Neuronal stem cell (in vitro differentiated cells): Measurements from ENCODE around the gene RPS6KA1.

Experiments
- DNase-seq: peaks from one replicate; pipeline ENCODE4 v3.0.0-alpha.2; 2013; ENCODE audit warnings: low spot score
- H2AFZ ChIP-seq: one replicate; pipeline ENCODE4 v1.6.1; 2013; ENCODE audit warnings: mild to moderate bottlenecking, low read length, inconsistent platforms
- H2AK5ac ChIP-seq: 2 replicates; pipeline ENCODE4 v1.6.1; 2013; ENCODE audit warnings: low read depth, mild to moderate bottlenecking, inconsistent platforms, low read length, moderate library complexity, mixed read lengths
- H2BK120ac ChIP-seq: 2 replicates; pipeline ENCODE4 v1.6.1; 2013; ENCODE audit warnings: low read depth, mild to moderate bottlenecking, inconsistent platforms, low read length, moderate library complexity, mixed read lengths
- H2BK12ac ChIP-seq: one replicate; pipeline ENCODE4 v1.6.1; 2013; ENCODE audit warnings: low read length, inconsistent platforms
- H2BK15ac ChIP-seq: 2 replicates; pipeline ENCODE4 v1.6.1; 2013; ENCODE audit warnings: mild to moderate bottlenecking, low read length, inconsistent platforms, mixed read lengths
- H2BK5ac ChIP-seq: one replicate; pipeline ENCODE4 v1.6.1; 2013; ENCODE audit warnings: inconsistent platforms, mild to moderate bottlenecking, low read length, moderate library complexity
- H3K14ac ChIP-seq: one replicate; pipeline ENCODE4 v1.6.1; 2013; ENCODE audit warnings: low read length, inconsistent platforms
- H3K18ac ChIP-seq: 2 replicates; pipeline ENCODE4 v1.6.1; 2013; ENCODE audit warnings: low read length, inconsistent platforms
- H3K23ac ChIP-seq: 2 replicates; pipeline ENCODE4 v1.6.1; 2013; ENCODE audit warnings: low read depth, mild to moderate bottlenecking, mixed read lengths, low read length, inconsistent platforms; ENCODE audit not compliant: poor library complexity
- H3K27ac ChIP-seq: replicated peaks from 3 replicates; pipeline ENCODE4 v1.5.1; 2013; ENCODE audit warnings: low read length, inconsistent platforms
- H3K27me3 ChIP-seq, 3 experiments: 2 replicates each; pipeline ENCODE4 v1.6.1; 2013; ENCODE audit warnings: low read length in 3 of 3, mild to moderate bottlenecking in 2 of 3, inconsistent platforms in 1 of 3, low read depth in 1 of 3, mixed read lengths in 1 of 3, moderate library complexity in 1 of 3; ENCODE audit not compliant: control insufficient read depth in 3 of 3, insufficient read depth in 3 of 3
- H3K36me3 ChIP-seq, 2 donors: replicated peaks in 1 of 2; 2 replicates each; pipeline ENCODE4 v1.6.1; 2013; ENCODE audit warnings: low read length in 2 of 2; ENCODE audit not compliant: control insufficient read depth in 2 of 2, insufficient read depth in 2 of 2
- H3K4ac ChIP-seq: 2 replicates; pipeline ENCODE4 v1.6.1; 2013; ENCODE audit warnings: inconsistent platforms, mild to moderate bottlenecking, low read length, moderate library complexity
- H3K4me1 ChIP-seq, 2 donors: 1 replicate in 1 of 2; 2 replicates in 1 of 2; pipeline ENCODE4 v1.6.1; 2013; ENCODE audit warnings: low read length in 2 of 2, low read depth in 1 of 2; ENCODE audit not compliant: control insufficient read depth in 2 of 2, insufficient read depth in 1 of 2
- H3K4me2 ChIP-seq: one replicate; pipeline ENCODE4 v1.6.1; 2013; ENCODE audit warnings: mild to moderate bottlenecking, low read length, inconsistent platforms; ENCODE audit not compliant: insufficient read depth, poor library complexity, severe bottlenecking
- H3K4me3 ChIP-seq, 2 donors: 2 replicates each; pipeline ENCODE4 v1.5.1; 2013; ENCODE audit warnings: low read length in 2 of 2, mild to moderate bottlenecking in 2 of 2, inconsistent platforms in 1 of 2, moderate library complexity in 1 of 2
- H3K79me1 ChIP-seq: one replicate; pipeline ENCODE4 v1.6.1; 2013; ENCODE audit warnings: low read depth, mild to moderate bottlenecking, inconsistent platforms, low read length, moderate library complexity
- H3K9ac ChIP-seq: one replicate; pipeline ENCODE4 v1.6.1; 2013; ENCODE audit warnings: mild to moderate bottlenecking, low read depth, low read length, inconsistent platforms; ENCODE audit not compliant: poor library complexity
- H3K9me3 ChIP-seq, 2 donors: replicated peaks in 1 of 2; 2 replicates each; pipeline versions ENCODE3 to v1.6.1; 2013; ENCODE audit warnings: low read length in 2 of 2, mild to moderate bottlenecking in 2 of 2, inconsistent platforms in 1 of 2, low read depth in 1 of 2, mixed read lengths in 1 of 2, moderate library complexity in 1 of 2; ENCODE audit not compliant: control insufficient read depth in 2 of 2, insufficient read depth in 1 of 2
- H4K8ac ChIP-seq: one replicate; pipeline ENCODE4 v1.6.1; 2013; ENCODE audit warnings: low read depth, mild to moderate bottlenecking, inconsistent platforms, low read length, moderate library complexity
- H4K91ac ChIP-seq: one replicate; pipeline ENCODE4 v1.6.1; 2013; ENCODE audit warnings: low read length, low read depth, mild to moderate bottlenecking, inconsistent platforms; ENCODE audit not compliant: poor library complexity
- WGBS, 2 donors: extraction: QIAGEN DNeasy Blood & Tissue Kit; methylation state at CpG; one replicate each; pipeline ENCODE4 v1.1.7; 2013; ENCODE audit warnings: missing lambda C conversion rate in 2 of 2, mixed read lengths in 1 of 2; ENCODE audit not compliant: insufficient read length in 2 of 2, insufficient replicate concordance in 1 of 2; ENCODE audit errors: extremely low coverage in 2 of 2; 5-methylcytosine and 5-hydroxymethylcytosine counted together

Gene RPS6KA1

DNA sequence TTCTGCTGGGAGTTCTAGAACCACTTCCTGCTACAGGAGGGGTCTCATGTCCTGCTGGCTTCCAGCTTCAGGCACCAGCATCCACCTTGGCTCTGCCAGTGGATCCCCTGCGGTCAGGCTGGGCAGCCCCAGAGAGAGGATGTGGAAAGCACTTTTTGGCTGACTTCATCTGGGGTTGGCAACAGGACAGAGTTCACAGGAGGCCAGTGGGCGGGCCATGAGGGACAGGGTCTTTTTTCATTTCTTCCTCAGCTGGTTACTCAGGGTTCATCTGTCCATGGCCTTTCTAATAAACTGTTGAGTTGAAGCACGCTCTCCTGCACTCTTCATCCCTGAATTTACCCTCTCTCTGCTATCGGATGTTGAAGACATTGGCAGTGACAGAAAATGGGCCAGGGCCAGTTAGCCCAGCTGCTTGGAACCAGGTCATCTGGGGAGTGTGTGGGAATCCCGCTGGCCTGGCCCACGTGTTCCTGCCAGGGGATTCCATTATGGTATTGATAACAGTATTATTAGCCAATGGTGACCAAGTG is 45.2 kb downstream of the RPS6KA1 start:
- no peak overlapping the region for H2BK120ac ChIP-seq
- no peak overlapping the region for H4K91ac ChIP-seq
- H3K4me1 ChIP-seq = no peaks in the 10 kb centered on the region
- no peak overlapping the region for H3K9ac ChIP-seq
- peaks cover 16 to 21% of the 10 kb centered on the region in 2 donors for H3K36me3 ChIP-seq
- H2BK12ac ChIP-seq = no peak overlapping the region
- no peak overlapping the region for H3K14ac ChIP-seq
- no peak overlapping the region for H3K23ac ChIP-seq
- no peak overlapping the region for H3K4me3 ChIP-seq
- H3K27me3 ChIP-seq = no peaks in the 10 kb centered on the region
- H3K79me1 ChIP-seq = no peaks in the 10 kb centered on the region
- no peak overlapping the region for H2BK5ac ChIP-seq
- H2BK15ac ChIP-seq = no peak overlapping the region
- H2AFZ ChIP-seq = no peak overlapping the region
- no peak overlapping the region for H3K18ac ChIP-seq
- H4K8ac ChIP-seq = no peak overlapping the region
- H3K27ac ChIP-seq = no peak overlapping the region
- no peaks in the 10 kb centered on the region for H3K9me3 ChIP-seq
- no peak overlapping the region for H3K4ac ChIP-seq
- no CpG with 5 or more reads among the region's 6 CpGs for WGBS, 2 donors
- no peak overlapping the region for H2AK5ac ChIP-seq
- no peak for DNase-seq
- no peak overlapping the region for H3K4me2 ChIP-seq

DNA sequence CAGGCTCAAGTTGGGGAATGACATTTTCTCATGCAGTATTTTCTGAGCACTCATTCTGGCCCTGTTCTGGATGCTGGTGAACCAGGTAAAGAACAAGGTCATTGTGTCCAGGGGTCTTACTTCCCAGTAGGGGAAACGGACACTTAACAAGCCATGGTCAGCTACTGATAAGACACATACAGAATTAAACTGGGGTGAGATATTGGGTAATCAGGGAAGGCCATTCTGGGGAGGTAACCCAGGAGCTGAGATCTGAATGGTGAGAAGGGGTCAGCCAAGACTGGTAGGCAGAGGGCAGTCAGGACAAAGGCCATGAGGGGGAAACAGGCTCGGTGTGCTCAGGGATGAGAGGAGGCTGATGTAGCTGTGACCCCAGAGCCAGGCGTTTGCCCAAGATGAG is 45.8 kb downstream of the RPS6KA1 start:
- Histone ChIP-seq H3K4me1 (no peaks in the 10 kb centered on the region), H4K91ac (no peak overlapping the region), H2BK12ac (no peak overlapping the region), H3K23ac (no peak overlapping the region), H2AK5ac (no peak overlapping the region), H3K4me2 (no peak overlapping the region), H3K27ac (no peak overlapping the region), H3K14ac (no peak overlapping the region), H3K4me3 (no peak overlapping the region), H3K79me1 (no peaks in the 10 kb centered on the region), H3K9me3 (no peaks in the 10 kb centered on the region), H3K18ac (no peak overlapping the region), H3K27me3 (no peaks in the 10 kb centered on the region), H2BK120ac (no peak overlapping the region), H2BK5ac (no peak overlapping the region), H3K9ac (no peak overlapping the region), H2AFZ (no peak overlapping the region), H2BK15ac (no peak overlapping the region), H4K8ac (no peak overlapping the region), H3K4ac (no peak overlapping the region), H3K36me3 (peaks cover 16 to 21% of the 10 kb centered on the region in 2 donors)
- no CpG with 5 or more reads among the region's 3 CpGs for WGBS, 2 donors
- no peak for DNase-seq

DNA sequence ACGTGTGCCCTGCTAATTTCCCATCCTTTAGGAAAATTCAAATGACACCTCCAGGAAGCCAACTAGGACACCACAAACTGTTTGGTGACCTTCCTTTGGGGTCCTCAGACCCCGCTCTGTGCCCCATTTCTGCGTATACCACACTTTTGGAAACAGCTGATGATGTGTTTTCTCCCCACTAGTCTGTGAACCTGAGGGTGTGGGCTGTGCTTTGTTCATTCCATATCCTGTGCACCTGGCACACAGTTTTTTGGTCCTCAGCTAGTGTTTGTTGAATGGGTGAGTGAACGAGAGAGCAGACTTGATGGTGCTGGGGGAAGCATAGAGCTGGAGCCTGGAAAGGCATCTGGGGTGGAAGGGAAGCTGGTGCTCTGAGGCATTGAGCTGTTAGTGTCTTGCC is 48.6 kb downstream of the RPS6KA1 start:
- Histone ChIP-seq H2AK5ac (no peak overlapping the region), H2BK12ac (no peak overlapping the region), H3K14ac (no peak overlapping the region), H2AFZ (no peak overlapping the region), H3K4me1 (no peaks in the 10 kb centered on the region), H3K4me2 (no peak overlapping the region), H2BK15ac (no peak overlapping the region), H3K18ac (no peak overlapping the region), H2BK120ac (no peak overlapping the region), H3K9me3 (no peaks in the 10 kb centered on the region), H4K8ac (no peak overlapping the region), H4K91ac (no peak overlapping the region), H3K27me3 (no peaks in the 10 kb centered on the region), H3K36me3 (peaks cover 10 to 13% of the 10 kb centered on the region in 2 donors), H2BK5ac (no peak overlapping the region), H3K4me3 (no peak overlapping the region), H3K4ac (no peak overlapping the region), H3K79me1 (no peaks in the 10 kb centered on the region), H3K23ac (no peak overlapping the region), H3K27ac (no peak overlapping the region), H3K9ac (no peak overlapping the region)
- DNase-seq = no peak
- no CpG with 5 or more reads among the region's 4 CpGs for WGBS, 2 donors

DNA sequence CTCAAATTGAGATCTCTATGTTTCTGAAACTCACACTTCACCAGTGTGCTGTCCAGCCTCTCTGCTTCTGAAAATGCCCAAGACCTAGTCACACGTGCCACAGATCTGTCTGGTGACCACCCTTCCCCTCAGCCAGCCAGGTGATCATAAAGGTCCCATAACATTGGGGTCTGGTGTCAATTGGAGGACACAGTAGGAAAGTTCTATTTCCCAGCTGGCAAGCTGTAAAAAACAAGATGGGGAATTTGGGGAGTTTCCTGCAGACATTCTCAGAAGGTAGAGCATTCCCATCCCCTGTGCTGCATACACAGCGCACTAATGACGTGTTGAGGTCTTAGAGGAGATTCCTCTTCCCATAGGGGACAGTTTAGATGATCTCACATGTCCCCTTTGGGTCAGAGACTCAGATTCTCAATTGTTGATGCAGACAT is 50.1 kb downstream of the RPS6KA1 start:
- H3K36me3 ChIP-seq = peaks cover under 1 to 2% of the 10 kb centered on the region in 2 donors
- no peak overlapping the region for H2BK12ac ChIP-seq

More for the DNA sequence above, 50.1 kb downstream of the RPS6KA1 start:
- Histone ChIP-seq H3K4me1 (no peaks in the 10 kb centered on the region), H3K18ac (no peak overlapping the region), H3K79me1 (no peaks in the 10 kb centered on the region), H2AFZ (no peak overlapping the region), H2BK5ac (no peak overlapping the region), H4K91ac (no peak overlapping the region), H2BK120ac (no peak overlapping the region), H2AK5ac (no peak overlapping the region), H3K4me2 (no peak overlapping the region), H3K23ac (no peak overlapping the region), H4K8ac (no peak overlapping the region), H3K14ac (no peak overlapping the region), H3K4me3 (no peak overlapping the region), H3K9ac (no peak overlapping the region), H3K27ac (no peak overlapping the region), H3K9me3 (no peaks in the 10 kb centered on the region), H3K4ac (no peak overlapping the region), H2BK15ac (no peak overlapping the region), H3K27me3 (no peaks in the 10 kb centered on the region)
- no peak for DNase-seq
- no CpG with 5 or more reads among the region's 3 CpGs for WGBS, 2 donors
